ENCODE data around the gene DSCAML1.
A peak's percentile ranks its signal among the peaks of the same experiment; 100 is the strongest.
"Not testable (repeated sequence)": the region's sequence is repeated elsewhere in the genome, so short reads cannot be mapped to it uniquely, and the experiment has no call there.

DSCAML1 gene

GRCh38 chr11:117398618-117399017 lies 398.4 kb downstream of the DSCAML1 start:
- H3K9me3 Mint-ChIP-seq, ATAC-seq, DNase-seq, H3K4me1 Mint-ChIP-seq, H3K27me3 Mint-ChIP-seq, H3K4me3 Mint-ChIP-seq, H3K27ac Mint-ChIP-seq: not testable (repeated sequence)
- H3K36me3 Mint-ChIP-seq (ENCODE audit: low read depth) = peaks cover 72% of the 10 kb centered on the region

GRCh38 chr11:117396970-117397369 lies 400.0 kb downstream of the DSCAML1 start:
- no peak overlapping the region for H3K27ac Mint-ChIP-seq
- peaks cover 3% of the 10 kb centered on the region for H3K9me3 Mint-ChIP-seq
- ATAC-seq (no peak), DNase-seq (no peak)
- no peaks in the 10 kb centered on the region for H3K27me3 Mint-ChIP-seq
- H3K4me1 Mint-ChIP-seq = no peaks in the 10 kb centered on the region
- no peak overlapping the region for H3K4me3 Mint-ChIP-seq
- H3K36me3 Mint-ChIP-seq (ENCODE audit: low read depth) = peaks cover 66% of the 10 kb centered on the region

- H3K27ac Mint-ChIP-seq = no peak overlapping the region
- peaks cover 3% of the 10 kb centered on the region for H3K9me3 Mint-ChIP-seq
- no peaks in the 10 kb centered on the region for H3K27me3 Mint-ChIP-seq
- peaks cover 64% of the 10 kb centered on the region for H3K36me3 Mint-ChIP-seq (ENCODE audit: low read depth)
- no peak overlapping the region for H3K4me3 Mint-ChIP-seq
- H3K4me1 Mint-ChIP-seq = no peaks in the 10 kb centered on the region
- ATAC-seq (no peak), DNase-seq (no peak)
Observed at GRCh38 chr11:117395476-117395875, 401.5 kb downstream of the DSCAML1 start.

GRCh38 chr11:117394221-117394925 lies 402.6 kb downstream of the DSCAML1 start:
- DNase-seq (no peak), ATAC-seq (no peak)
- H3K4me1 Mint-ChIP-seq = no peaks in the 10 kb centered on the region
- no peak overlapping the region for H3K4me3 Mint-ChIP-seq
- no peaks in the 10 kb centered on the region for H3K27me3 Mint-ChIP-seq
- H3K36me3 Mint-ChIP-seq (ENCODE audit: low read depth) = peaks cover 65% of the 10 kb centered on the region
- no peak overlapping the region for H3K27ac Mint-ChIP-seq
- peaks cover 3% of the 10 kb centered on the region for H3K9me3 Mint-ChIP-seq

- DNase-seq = no peak
- Mint-ChIP-seq H3K27me3 (no peaks in the 10 kb centered on the region), H3K27ac (no peak overlapping the region), H3K36me3 (ENCODE audit: low read depth) (peaks cover 57% of the 10 kb centered on the region), H3K9me3 (no peaks in the 10 kb centered on the region), H3K4me3 (no peak overlapping the region), H3K4me1 (no peaks in the 10 kb centered on the region)
- no peak for ATAC-seq
Observed at GRCh38 chr11:117392979-117393378, 404.0 kb downstream of the DSCAML1 start.

- Mint-ChIP-seq H3K27ac (no peak overlapping the region), H3K4me3 (no peak overlapping the region), H3K9me3 (no peaks in the 10 kb centered on the region), H3K4me1 (no peaks in the 10 kb centered on the region), H3K27me3 (no peaks in the 10 kb centered on the region), H3K36me3 (ENCODE audit: low read depth) (peaks cover 50% of the 10 kb centered on the region)
- ATAC-seq (no peak), DNase-seq (no peak)
Observed at GRCh38 chr11:117392001-117392690, 404.9 kb downstream of the DSCAML1 start.

- H3K9me3 Mint-ChIP-seq = no peaks in the 10 kb centered on the region
Observed at GRCh38 chr11:117391181-117391580, 405.8 kb downstream of the DSCAML1 start.

GRCh38 chr11:117390743-117391142 lies 406.3 kb downstream of the DSCAML1 start:
- peaks cover 39% of the 10 kb centered on the region for H3K36me3 Mint-ChIP-seq (ENCODE audit: low read depth)
- no peak overlapping the region for H3K4me3 Mint-ChIP-seq
- DNase-seq = no peak
- H3K27ac Mint-ChIP-seq = no peak overlapping the region
- H3K9me3 Mint-ChIP-seq = no peaks in the 10 kb centered on the region
- no peak for ATAC-seq
- H3K4me1 Mint-ChIP-seq = no peaks in the 10 kb centered on the region
- H3K27me3 Mint-ChIP-seq = no peaks in the 10 kb centered on the region

More at GRCh38 chr11:117391181-117391580, 405.8 kb downstream of the DSCAML1 start:
- no peak for ATAC-seq
- Mint-ChIP-seq H3K4me3 (no peak overlapping the region), H3K36me3 (ENCODE audit: low read depth) (peaks cover 42% of the 10 kb centered on the region), H3K4me1 (no peaks in the 10 kb centered on the region), H3K27ac (no peak overlapping the region), H3K27me3 (no peaks in the 10 kb centered on the region)
- no peak for DNase-seq

- peaks cover 32% of the 10 kb centered on the region for H3K36me3 Mint-ChIP-seq (ENCODE audit: low read depth)
- DNase-seq = no peak
Observed at GRCh38 chr11:117387992-117388755, 408.8 kb downstream of the DSCAML1 start.

GRCh38 chr11:117385906-117386305 lies 411.1 kb downstream of the DSCAML1 start:
- H3K4me1 Mint-ChIP-seq = no peaks in the 10 kb centered on the region
- H3K36me3 Mint-ChIP-seq (ENCODE audit: low read depth) = peaks cover 26% of the 10 kb centered on the region
- no peak overlapping the region for H3K4me3 Mint-ChIP-seq
- ATAC-seq = no peak
- DNase-seq = no peak
- H3K27ac Mint-ChIP-seq = no peak overlapping the region
- H3K27me3 Mint-ChIP-seq = no peaks in the 10 kb centered on the region
- H3K9me3 Mint-ChIP-seq = no peaks in the 10 kb centered on the region

More at GRCh38 chr11:117387992-117388755, 408.8 kb downstream of the DSCAML1 start:
- no peak for ATAC-seq
- Mint-ChIP-seq H3K9me3 (no peaks in the 10 kb centered on the region), H3K4me1 (no peaks in the 10 kb centered on the region), H3K27me3 (no peaks in the 10 kb centered on the region), H3K27ac (no peak overlapping the region), H3K4me3 (no peak overlapping the region)

GRCh38 chr11:117385471-117385870 lies 411.5 kb downstream of the DSCAML1 start:
- Mint-ChIP-seq H3K27ac (no peak overlapping the region), H3K27me3 (no peaks in the 10 kb centered on the region), H3K4me3 (no peak overlapping the region), H3K9me3 (no peaks in the 10 kb centered on the region), H3K36me3 (ENCODE audit: low read depth) (peaks cover 24% of the 10 kb centered on the region), H3K4me1 (no peaks in the 10 kb centered on the region)
- ATAC-seq (no peak), DNase-seq (no peak)

- Mint-ChIP-seq H3K36me3 (ENCODE audit: low read depth) (peaks cover 20% of the 10 kb centered on the region), H3K4me1 (no peaks in the 10 kb centered on the region), H3K9me3 (no peaks in the 10 kb centered on the region), H3K4me3 (no peak overlapping the region), H3K27me3 (no peaks in the 10 kb centered on the region), H3K27ac (no peak overlapping the region)
- no peak for DNase-seq
- peak; percentile 21 for ATAC-seq
Observed at GRCh38 chr11:117384045-117384444, 413.0 kb downstream of the DSCAML1 start.

- Mint-ChIP-seq H3K27ac (no peak overlapping the region), H3K36me3 (ENCODE audit: low read depth) (peaks cover 18% of the 10 kb centered on the region)
- no peak for ATAC-seq
Observed at GRCh38 chr11:117382746-117383145, 414.3 kb downstream of the DSCAML1 start.

GRCh38 chr11:117381481-117382387 lies 415.3 kb downstream of the DSCAML1 start:
- ATAC-seq (no peak), DNase-seq (no peak)
- Mint-ChIP-seq H3K4me1 (no peaks in the 10 kb centered on the region), H3K27me3 (no peaks in the 10 kb centered on the region), H3K27ac (no peak overlapping the region), H3K4me3 (no peak overlapping the region), H3K36me3 (ENCODE audit: low read depth) (peaks cover 21% of the 10 kb centered on the region), H3K9me3 (no peaks in the 10 kb centered on the region)

More at GRCh38 chr11:117382746-117383145, 414.3 kb downstream of the DSCAML1 start:
- DNase-seq = no peak
- Mint-ChIP-seq H3K4me1 (no peaks in the 10 kb centered on the region), H3K27me3 (no peaks in the 10 kb centered on the region), H3K9me3 (no peaks in the 10 kb centered on the region), H3K4me3 (no peak overlapping the region)
